Left lung (tissue), 10 donors: ENCODE results near the gene KIF6. TPM values are rescaled to one million over a fixed set of nuclear protein-coding genes. Genes with fewer than 3 reads are reported as not detected.

Experiments used
- ATAC-seq: fragments of 200-7000 bp; cut with Tn5 transposase; one replicate; pipeline ENCODE4 v1.9.1; 2020; ENCODE audit warnings: moderate library complexity
- DNase-seq, 4 donors: peaks; one replicate each; pipeline ENCODE4 v3.0.0-alpha.2; 2013 to 2020
- H3K27ac ChIP-seq, 2 donors: fragments of 200-600 bp; sonication (generic) in 1 of 2; one replicate each; pipeline versions ENCODE4 v1.5.0 to v1.8.0; 2020 to 2021
- H3K27me3 ChIP-seq, 2 donors: fragments of 200-600 bp; sonication (generic) in 1 of 2; one replicate each; pipeline versions ENCODE4 v1.5.0 to v1.8.0; 2020 to 2021
- H3K36me3 ChIP-seq, 2 donors: fragments of 200-600 bp; sonication (generic) in 1 of 2; one replicate each; pipeline versions ENCODE4 v1.5.0 to v1.8.0; 2020 to 2021
- H3K4me1 ChIP-seq, 2 donors: fragments of 200-600 bp; one replicate each; pipeline ENCODE4 v1.8.0; 2021
- H3K4me3 ChIP-seq, 2 donors: fragments of 200-600 bp; sonication (generic) in 1 of 2; one replicate each; pipeline versions ENCODE4 v1.5.0 to v1.8.0; 2020 to 2021; ENCODE audit warnings: mild to moderate bottlenecking in 1 of 2
- H3K9me3 ChIP-seq, 2 donors: fragments of 200-600 bp; sonication (generic) in 1 of 2; one replicate each; pipeline versions ENCODE4 v1.5.0 to v1.8.0; 2020 to 2021
- intact Hi-C, 2 donors: fragments of 100-400 bp; cut with DNase I; formaldehyde crosslinking; loops; one replicate each; pipeline versions ENCODE4 v1.11.2 to v1.14.2; 2022
- polyA plus RNA-seq, 6 donors: library from polyadenylated mRNA; unstranded; fragments of 120-200 nt; gene quantifications; one replicate each; pipeline ENCODE4 v1.2.1, GENCODE V29; 2013; ENCODE audit not compliant: insufficient read length in 6 of 6
- total RNA-seq, 2 donors: library from RNA; stranded (reverse); fragmentation: NEBNext Ultra II Directional; extraction: Animal tissue kit (Norgen Biotek cat#: 25700); gene quantifications; one replicate each; pipeline ENCODE4 v1.2.1, GENCODE V29; 2021
- TF ChIP-seq, protein P1 (sequence below), 2 donors: fragments of 200-600 bp; sonication (generic) in 1 of 2; IDR thresholded peaks; one replicate each; pipeline versions ENCODE4 v1.5.0 to v1.8.0; 2021; ENCODE audit warnings: antibody characterized with exemption in 2 of 2
- donor health status: DM: no; HTN: yes; CAD: no.
- donor health status: DM: no; HTN: no; CAD: no.

The KIF6 gene
- total and polyA plus RNA-seq, 8 donors, result 0.93 to 4.4 (median 2.8) TPM

DNA sequence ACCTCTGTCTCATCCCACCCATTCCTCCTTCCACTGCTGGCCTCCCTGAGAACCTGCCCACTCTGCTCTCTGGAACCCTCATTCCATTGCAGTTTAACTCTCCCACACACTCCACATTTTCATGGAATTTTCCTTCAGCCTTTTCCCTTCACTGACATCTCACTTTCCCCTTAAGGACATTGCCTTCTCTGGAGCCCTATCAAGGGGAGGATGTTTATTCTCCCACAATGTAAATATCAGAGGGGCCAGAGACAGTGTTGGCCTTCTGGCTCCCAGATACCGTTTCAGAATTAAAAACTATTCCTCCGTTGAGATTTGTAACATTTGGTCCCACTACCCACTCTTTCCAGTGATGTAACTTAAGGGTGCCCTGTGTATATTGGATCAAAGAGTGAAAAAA is 203.2 kb downstream of the KIF6 start:
- ATAC-seq, result peak; percentile 14
- Histone ChIP-seq H3K27ac (no peak overlapping the region), H3K4me3 (no peak overlapping the region), H3K27me3 (no peaks in the 10 kb centered on the region), H3K4me1 (peaks cover 0 to 4% of the 10 kb centered on the region in 2 donors), H3K9me3 (no peaks in the 10 kb centered on the region), H3K36me3 (no peaks in the 10 kb centered on the region)
- DNase-seq, result no peak
- intact Hi-C loops, result no loop called here
- TF ChIP-seq, protein P1, sequence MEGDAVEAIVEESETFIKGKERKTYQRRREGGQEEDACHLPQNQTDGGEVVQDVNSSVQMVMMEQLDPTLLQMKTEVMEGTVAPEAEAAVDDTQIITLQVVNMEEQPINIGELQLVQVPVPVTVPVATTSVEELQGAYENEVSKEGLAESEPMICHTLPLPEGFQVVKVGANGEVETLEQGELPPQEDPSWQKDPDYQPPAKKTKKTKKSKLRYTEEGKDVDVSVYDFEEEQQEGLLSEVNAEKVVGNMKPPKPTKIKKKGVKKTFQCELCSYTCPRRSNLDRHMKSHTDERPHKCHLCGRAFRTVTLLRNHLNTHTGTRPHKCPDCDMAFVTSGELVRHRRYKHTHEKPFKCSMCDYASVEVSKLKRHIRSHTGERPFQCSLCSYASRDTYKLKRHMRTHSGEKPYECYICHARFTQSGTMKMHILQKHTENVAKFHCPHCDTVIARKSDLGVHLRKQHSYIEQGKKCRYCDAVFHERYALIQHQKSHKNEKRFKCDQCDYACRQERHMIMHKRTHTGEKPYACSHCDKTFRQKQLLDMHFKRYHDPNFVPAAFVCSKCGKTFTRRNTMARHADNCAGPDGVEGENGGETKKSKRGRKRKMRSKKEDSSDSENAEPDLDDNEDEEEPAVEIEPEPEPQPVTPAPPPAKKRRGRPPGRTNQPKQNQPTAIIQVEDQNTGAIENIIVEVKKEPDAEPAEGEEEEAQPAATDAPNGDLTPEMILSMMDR (IDR thresholded peaks at IDR 0.05), result no peak

DNA sequence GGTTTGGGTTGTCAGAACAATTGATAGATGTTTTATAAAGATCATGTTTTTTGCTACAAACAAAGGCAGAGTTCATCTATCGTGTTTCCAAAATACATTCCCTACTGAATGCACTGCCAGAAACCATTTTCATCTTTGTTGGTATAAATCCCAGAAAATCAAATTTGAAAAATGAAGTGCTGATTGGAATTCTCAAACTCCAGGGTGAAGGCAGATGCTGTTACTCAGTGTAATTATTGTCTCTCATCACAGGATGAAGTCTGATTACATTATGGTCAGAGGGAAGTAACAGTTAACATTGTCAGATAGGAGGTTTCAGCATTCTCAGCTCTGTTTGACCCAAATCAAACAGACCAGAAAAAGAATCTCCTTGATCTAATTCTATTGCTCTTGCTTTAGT is 204.3 kb downstream of the KIF6 start:
- Histone ChIP-seq H3K9me3 (no peaks in the 10 kb centered on the region), H3K4me1 (peaks cover 0 to 4% of the 10 kb centered on the region in 2 donors), H3K4me3 (no peak overlapping the region), H3K36me3 (no peaks in the 10 kb centered on the region), H3K27me3 (no peaks in the 10 kb centered on the region), H3K27ac (peak overlapping the region in 1 of 2 donors; percentile 18)
- peak in 1 of 4 donors; percentile 36 for DNase-seq
- TF ChIP-seq, protein P1 (IDR thresholded peaks at IDR 0.05), result no peak
- ATAC-seq, result peak; percentile 37
- intact Hi-C loops, result no loop called here

DNA sequence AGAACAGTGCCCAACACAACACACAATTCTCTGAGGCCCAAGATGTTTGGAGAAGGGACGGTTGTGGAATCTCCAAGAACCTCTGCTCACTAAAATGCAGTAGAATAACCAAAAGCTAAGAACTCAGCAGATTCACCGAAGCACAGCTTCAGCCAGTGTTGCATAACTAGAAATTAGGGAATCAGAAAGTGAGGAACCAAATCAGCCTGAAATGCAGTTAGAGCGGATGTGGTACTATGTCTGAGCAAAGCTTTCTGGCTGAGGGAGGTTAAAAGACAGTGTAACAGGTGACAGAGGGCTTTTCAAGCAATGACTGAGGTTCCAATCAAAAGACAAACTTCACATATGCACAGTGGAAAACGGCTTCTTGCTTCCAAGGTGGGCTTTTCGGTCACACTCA is 204.8 kb downstream of the KIF6 start:
- H3K9me3 ChIP-seq, result no peaks in the 10 kb centered on the region
- H3K27ac ChIP-seq, result no peak overlapping the region
- no peaks in the 10 kb centered on the region for H3K36me3 ChIP-seq
- H3K4me1 ChIP-seq, result peaks cover 0 to 4% of the 10 kb centered on the region in 2 donors
- DNase-seq (peak in 1 of 4 donors; percentile 70), ATAC-seq (peak; percentile 32)
- H3K4me3 ChIP-seq, result no peak overlapping the region
- intact Hi-C loops, result no loop called here
- TF ChIP-seq, protein P1 (IDR thresholded peaks at IDR 0.05), result no peak
- H3K27me3 ChIP-seq, result no peaks in the 10 kb centered on the region

DNA sequence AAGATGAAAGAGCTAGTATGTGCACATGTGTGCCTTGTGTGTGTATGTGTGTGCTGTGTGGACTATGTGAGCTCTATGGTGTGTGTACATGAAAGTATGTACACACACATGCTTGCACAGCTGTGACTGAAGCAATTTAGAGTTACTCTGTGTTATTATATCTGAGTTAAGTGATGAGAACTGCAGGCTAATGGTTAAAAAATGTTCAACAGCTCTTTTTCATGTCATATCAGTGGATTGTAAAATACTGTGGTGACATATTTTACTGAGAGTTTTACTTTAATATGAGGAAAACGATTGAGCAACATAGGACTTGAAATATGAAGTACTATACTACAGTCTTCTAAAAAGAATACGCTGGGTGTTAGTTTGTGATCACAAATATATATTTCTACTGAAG is 207.0 kb downstream of the KIF6 start:
- H3K27me3 ChIP-seq, result no peaks in the 10 kb centered on the region
- ATAC-seq (peak; percentile 30), DNase-seq (no peak)
- TF ChIP-seq, protein P1 (IDR thresholded peaks at IDR 0.05), result no peak
- peaks cover 0 to 4% of the 10 kb centered on the region in 2 donors for H3K4me1 ChIP-seq
- intact Hi-C loops, result no loop called here
- H3K27ac ChIP-seq, result peak overlapping the region in 1 of 2 donors; percentile 15
- H3K9me3 ChIP-seq, result no peaks in the 10 kb centered on the region
- H3K36me3 ChIP-seq, result no peaks in the 10 kb centered on the region
- H3K4me3 ChIP-seq, result no peak overlapping the region

DNA sequence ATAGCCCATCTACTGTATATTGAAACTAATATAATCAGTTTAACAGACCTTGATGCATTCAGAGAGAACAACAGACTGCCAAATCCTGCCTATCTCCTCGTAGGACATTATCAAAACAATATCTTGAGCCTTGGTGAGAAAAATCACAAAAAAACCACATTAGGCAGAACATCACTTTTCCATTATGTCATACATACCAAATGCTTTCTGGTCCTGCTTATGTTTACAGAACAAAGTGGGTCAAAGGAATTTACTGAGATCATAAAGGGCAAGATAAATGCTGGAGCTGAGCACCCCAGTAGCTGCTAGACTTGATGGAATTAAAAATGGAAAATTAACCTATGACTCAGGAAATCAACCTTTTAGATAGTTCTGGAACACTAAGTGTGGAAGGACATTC is 207.5 kb downstream of the KIF6 start:
- H3K36me3 ChIP-seq, result no peaks in the 10 kb centered on the region
- peak overlapping the region in 1 of 2 donors; percentile 15 for H3K27ac ChIP-seq
- no peaks in the 10 kb centered on the region for H3K27me3 ChIP-seq
- H3K4me3 ChIP-seq, result no peak overlapping the region
- H3K9me3 ChIP-seq, result no peaks in the 10 kb centered on the region
- TF ChIP-seq, protein P1 (IDR thresholded peaks at IDR 0.05), result no peak
- peaks cover 0 to 4% of the 10 kb centered on the region in 2 donors for H3K4me1 ChIP-seq
- ATAC-seq, result no peak
- DNase-seq, result no peak
- intact Hi-C loops, result no loop called here
